GM12872 (cell line): ENCODE results near the gene CSNK2B.

ENCODE experiments used
- CTCF ChIP-seq: IDR thresholded peaks from 3 replicates; pipeline ENCODE4 v1.5.1; 2011; ENCODE audit warnings: low read depth, mild to moderate bottlenecking, low read length, moderate library complexity; ENCODE audit not compliant: insufficient read depth

CSNK2B gene

GRCh38 chr6:31652925-31653724 lies 12.8 kb upstream of the CSNK2B start:
- 0 out of 3 replicates have a peak, but pooled peaks have one; percentile 9 for TF ChIP-seq CTCF

- TF ChIP-seq CTCF, result no peak
Measured at GRCh38 chr6:31654574-31655348, 11.1 kb upstream of the CSNK2B start.

- no peak for TF ChIP-seq CTCF
Measured at GRCh38 chr6:31655349-31656237, 10.3 kb upstream of the CSNK2B start, which contains the start of gene APOM. APOM (plus strand) TSS chr6:31655894; CDS start chr6:31655967, 73 bp downstream.

- TF ChIP-seq CTCF, result no peak
Measured at GRCh38 chr6:31657406-31658157, 8.3 kb upstream of the CSNK2B start.

- TF ChIP-seq CTCF, result no peak
Measured at GRCh38 chr6:31658158-31658688, 7.7 kb upstream of the CSNK2B start.

- no peak for TF ChIP-seq CTCF
Measured at GRCh38 chr6:31658983-31659648, 6.8 kb upstream of the CSNK2B start.
